Nephron progenitor cell (in vitro differentiated cells): ENCODE measurements around the gene CRB2.

Experiments used
- DNase-seq: peaks from one replicate; pipeline ENCODE4 v3.0.0; 2021
- H3K27ac Mint-ChIP-seq: 2 replicates; pipeline ENCODE4 v1.8.0; 2021; ENCODE audit warnings: mild to moderate bottlenecking, moderate library complexity, mixed read lengths
- H3K27me3 Mint-ChIP-seq: 2 replicates; pipeline ENCODE4 v1.8.0; 2021; ENCODE audit warnings: mild to moderate bottlenecking, low read depth, mixed read lengths; ENCODE audit not compliant: poor library complexity
- H3K36me3 Mint-ChIP-seq: 2 replicates; pipeline ENCODE4 v1.8.0; 2021; ENCODE audit warnings: low read depth, mixed read lengths
- H3K4me1 Mint-ChIP-seq: 2 replicates; pipeline ENCODE4 v1.8.0; 2021; ENCODE audit warnings: mixed read lengths
- H3K4me3 Mint-ChIP-seq: 2 replicates; pipeline ENCODE4 v1.8.0; 2021; ENCODE audit warnings: mild to moderate bottlenecking, moderate library complexity, mixed read lengths
- H3K9me3 Mint-ChIP-seq: 2 replicates; pipeline ENCODE4 v1.8.0; 2021; ENCODE audit warnings: mild to moderate bottlenecking, moderate library complexity, mixed read lengths
- TF ChIP-seq, protein P1 (sequence below): fragments of 200-600 bp; sonication (generic); IDR thresholded peaks from 2 replicates; pipeline ENCODE4 v1.5.0; 2021; ENCODE audit warnings: antibody characterized with exemption

The CRB2 gene

DNA sequence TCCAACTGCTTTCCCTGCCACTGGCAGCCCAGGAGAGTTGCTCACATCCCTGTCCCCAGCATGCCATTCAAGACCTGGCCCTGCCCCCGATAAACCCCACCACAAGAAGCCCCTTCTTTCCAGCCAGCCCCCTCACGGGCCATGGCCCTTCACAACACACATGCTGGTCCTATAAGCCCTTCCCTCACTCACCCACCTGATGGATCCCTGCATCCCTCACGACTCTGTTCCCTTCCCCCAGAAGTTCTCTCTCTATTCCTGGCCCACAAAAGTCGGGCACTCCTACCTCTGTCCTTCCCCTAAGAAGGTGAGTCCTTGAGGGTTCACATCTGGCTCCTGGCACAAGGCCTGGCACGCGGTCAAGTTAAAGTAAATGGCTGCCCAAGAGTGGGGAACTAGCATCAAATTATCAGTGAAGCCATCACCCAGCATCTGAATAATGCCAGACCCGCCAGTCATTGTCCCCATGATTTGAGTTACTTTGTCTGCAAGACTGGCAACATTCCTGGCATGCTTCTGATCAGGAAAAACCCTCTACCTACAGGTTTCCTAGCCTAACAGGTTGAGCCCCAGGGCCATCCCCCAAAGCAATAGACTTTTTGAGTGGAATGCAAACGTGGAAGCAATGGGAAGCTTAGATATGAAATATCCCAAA lies 65.9 kb downstream of the CRB2 start:
- TF ChIP-seq, protein P1, sequence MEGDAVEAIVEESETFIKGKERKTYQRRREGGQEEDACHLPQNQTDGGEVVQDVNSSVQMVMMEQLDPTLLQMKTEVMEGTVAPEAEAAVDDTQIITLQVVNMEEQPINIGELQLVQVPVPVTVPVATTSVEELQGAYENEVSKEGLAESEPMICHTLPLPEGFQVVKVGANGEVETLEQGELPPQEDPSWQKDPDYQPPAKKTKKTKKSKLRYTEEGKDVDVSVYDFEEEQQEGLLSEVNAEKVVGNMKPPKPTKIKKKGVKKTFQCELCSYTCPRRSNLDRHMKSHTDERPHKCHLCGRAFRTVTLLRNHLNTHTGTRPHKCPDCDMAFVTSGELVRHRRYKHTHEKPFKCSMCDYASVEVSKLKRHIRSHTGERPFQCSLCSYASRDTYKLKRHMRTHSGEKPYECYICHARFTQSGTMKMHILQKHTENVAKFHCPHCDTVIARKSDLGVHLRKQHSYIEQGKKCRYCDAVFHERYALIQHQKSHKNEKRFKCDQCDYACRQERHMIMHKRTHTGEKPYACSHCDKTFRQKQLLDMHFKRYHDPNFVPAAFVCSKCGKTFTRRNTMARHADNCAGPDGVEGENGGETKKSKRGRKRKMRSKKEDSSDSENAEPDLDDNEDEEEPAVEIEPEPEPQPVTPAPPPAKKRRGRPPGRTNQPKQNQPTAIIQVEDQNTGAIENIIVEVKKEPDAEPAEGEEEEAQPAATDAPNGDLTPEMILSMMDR: no peak
- no peak for DNase-seq
- Mint-ChIP-seq H3K4me3 (no peak overlapping the region), H3K4me1 (peaks cover 53% of the 10 kb centered on the region), H3K27me3 (peaks cover 14% of the 10 kb centered on the region), H3K27ac (no peak overlapping the region), H3K9me3 (no peaks in the 10 kb centered on the region), H3K36me3 (peaks cover 4% of the 10 kb centered on the region)

DNA sequence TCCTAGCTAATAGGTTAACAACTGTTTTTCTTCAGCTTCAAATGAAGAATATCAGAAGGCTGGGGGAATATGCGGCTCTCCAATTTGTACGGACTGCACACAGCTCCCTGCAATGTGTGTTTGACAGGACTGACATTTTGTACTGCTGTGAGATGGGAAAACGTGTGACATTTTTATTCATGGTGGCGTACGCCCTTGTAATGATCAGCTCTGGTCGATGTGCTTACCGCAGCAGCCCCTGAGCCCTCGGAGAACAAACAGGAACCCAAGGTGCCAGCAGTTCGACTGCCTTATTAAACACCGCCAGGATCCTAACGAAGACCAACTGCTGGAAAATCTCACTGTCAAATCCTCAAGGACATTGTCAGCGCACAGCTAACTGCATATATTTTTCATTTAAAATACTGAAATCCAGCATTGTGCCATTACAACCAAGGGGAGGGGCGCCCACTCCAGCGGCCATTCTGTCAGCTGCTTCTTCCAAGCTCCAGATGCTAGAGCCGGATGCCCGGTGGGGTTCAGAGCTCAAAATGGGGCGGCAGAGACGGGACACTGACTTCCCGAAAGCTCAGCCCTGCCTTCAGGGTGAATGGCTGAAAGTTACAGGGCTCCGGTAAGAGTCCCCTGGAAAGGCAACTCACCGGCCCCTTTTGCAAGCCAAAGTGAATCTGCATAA lies 66.8 kb downstream of the CRB2 start:
- H3K27ac Mint-ChIP-seq: no peak overlapping the region
- H3K27me3 Mint-ChIP-seq: peaks cover 12% of the 10 kb centered on the region
- H3K4me3 Mint-ChIP-seq: no peak overlapping the region
- no peak for DNase-seq
- H3K36me3 Mint-ChIP-seq: peaks cover 4% of the 10 kb centered on the region
- H3K4me1 Mint-ChIP-seq: peaks cover 49% of the 10 kb centered on the region
- TF ChIP-seq, protein P1: no peak
- no peaks in the 10 kb centered on the region for H3K9me3 Mint-ChIP-seq

DNA sequence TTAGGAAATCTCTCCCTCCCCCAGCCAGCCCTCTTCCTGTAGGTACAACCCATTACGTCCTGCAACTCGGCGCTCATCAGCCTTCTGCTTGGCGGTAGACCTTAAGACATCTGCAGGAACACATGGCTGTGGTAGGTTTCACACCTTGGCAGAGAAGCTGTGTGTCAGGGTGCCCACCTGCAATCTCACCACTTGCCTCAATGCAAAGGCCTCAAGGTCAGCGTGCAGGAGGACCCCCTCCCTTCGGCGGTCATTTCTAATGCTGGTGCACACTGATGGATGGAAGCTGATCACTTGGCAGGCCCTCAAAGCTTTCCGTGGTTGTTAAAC lies 67.3 kb downstream of the CRB2 start:
- DNase-seq: no peak
- H3K36me3 Mint-ChIP-seq: peaks cover 4% of the 10 kb centered on the region
- H3K27ac Mint-ChIP-seq: no peak overlapping the region
- H3K4me1 Mint-ChIP-seq: peaks cover 44% of the 10 kb centered on the region
- H3K9me3 Mint-ChIP-seq: peaks cover 2% of the 10 kb centered on the region
- H3K4me3 Mint-ChIP-seq: no peak overlapping the region
- TF ChIP-seq, protein P1: no peak
- H3K27me3 Mint-ChIP-seq: peaks cover 12% of the 10 kb centered on the region

DNA sequence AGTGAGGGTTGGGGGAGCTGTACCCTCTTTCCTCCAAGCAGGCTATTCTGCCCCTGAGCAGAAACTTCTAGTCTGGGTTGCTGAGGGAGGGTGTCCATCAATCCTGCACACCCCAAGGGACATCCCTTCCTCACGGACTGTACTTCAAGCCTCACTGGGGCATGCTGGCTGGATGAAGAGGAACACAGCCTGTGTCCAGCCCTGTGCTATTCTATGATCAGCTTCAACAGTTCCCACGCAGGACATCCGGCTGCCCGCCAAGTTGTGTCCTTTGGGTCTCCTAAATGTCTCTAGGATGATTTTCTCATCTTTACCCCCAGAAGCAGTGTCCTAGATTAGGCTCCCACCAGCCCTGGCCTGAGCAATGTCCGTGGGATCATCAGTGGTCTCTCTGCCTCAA lies 68.1 kb downstream of the CRB2 start:
- Mint-ChIP-seq H3K4me3 (no peak overlapping the region), H3K27ac (no peak overlapping the region), H3K4me1 (peaks cover 35% of the 10 kb centered on the region), H3K9me3 (peaks cover 10% of the 10 kb centered on the region), H3K36me3 (peaks cover 11% of the 10 kb centered on the region), H3K27me3 (peaks cover 12% of the 10 kb centered on the region)
- no peak for DNase-seq
- TF ChIP-seq, protein P1: no peak

DNA sequence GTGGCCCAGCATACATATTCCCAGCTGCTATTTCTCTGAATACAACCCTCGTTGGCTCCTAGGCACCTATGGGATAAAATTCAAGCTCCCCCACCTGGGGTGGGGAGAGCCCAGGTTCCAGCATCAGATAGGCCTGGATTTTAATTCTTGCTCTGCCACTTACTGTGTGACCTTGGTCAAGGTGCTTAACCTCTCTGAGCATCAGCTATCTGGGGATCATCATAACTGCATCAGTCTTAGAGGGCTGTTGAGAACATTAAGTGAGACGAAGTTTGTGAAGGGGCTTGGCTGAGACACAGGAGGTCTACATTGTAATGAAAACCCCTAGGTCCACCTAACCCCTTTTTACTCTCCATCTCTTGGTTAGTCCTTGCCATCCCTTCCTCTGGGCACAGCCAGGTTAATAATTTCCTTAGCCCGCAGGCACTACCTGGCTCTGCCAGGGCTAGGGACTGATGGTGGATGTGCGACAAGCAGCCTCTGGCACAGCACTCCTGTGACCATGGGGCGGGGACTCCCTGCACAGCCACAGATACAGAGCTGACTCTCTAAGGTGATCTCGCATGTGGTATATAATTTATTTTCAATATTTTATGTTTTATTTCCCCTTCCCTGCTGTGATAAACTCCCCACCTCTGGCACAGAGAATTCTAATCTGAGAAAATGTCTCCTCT lies 68.7 kb downstream of the CRB2 start:
- peaks cover 12% of the 10 kb centered on the region for H3K27me3 Mint-ChIP-seq
- no peak overlapping the region for H3K4me3 Mint-ChIP-seq
- DNase-seq: no peak
- H3K9me3 Mint-ChIP-seq: peaks cover 16% of the 10 kb centered on the region
- TF ChIP-seq, protein P1: no peak
- H3K36me3 Mint-ChIP-seq: peaks cover 17% of the 10 kb centered on the region
- H3K4me1 Mint-ChIP-seq: peaks cover 30% of the 10 kb centered on the region
- H3K27ac Mint-ChIP-seq: no peak overlapping the region
